ENCODE data around the gene TBC1D30. TPM values are rescaled to one million over a fixed set of nuclear protein-coding genes. Genes with fewer than 3 reads are reported as not detected.

Gene TBC1D30
- total RNA-seq, 3 donors from 2014 or later: 0.24 to 0.81 (median 0.47) TPM

DNA sequence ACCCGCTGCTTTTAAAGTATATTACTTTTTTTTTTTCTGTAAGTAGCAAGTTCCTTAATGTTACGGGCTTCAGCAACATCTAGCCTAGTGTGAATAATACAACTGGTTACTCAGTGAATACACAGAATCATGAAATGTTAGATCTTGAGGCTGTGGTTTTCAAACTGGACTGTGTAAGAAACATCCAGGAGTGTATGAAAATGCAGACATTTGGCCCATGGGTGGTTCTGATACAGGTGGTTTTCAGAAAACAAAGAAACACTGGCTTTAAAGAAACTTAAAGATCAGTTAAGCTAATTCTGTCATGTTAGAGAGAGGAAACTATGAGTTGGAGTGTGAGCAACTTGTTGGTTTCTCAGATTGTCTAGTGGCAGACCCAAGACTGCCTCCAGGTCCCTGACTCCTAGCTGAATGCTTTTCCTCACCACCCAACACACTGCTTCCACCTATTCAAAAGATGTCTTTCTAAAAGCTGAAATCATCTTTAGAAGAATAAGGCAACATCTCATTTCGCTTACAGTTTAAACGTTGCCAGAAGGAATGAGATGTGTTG, 36.1 kb downstream of the TBC1D30 start:
- ATAC-seq: no peak

DNA sequence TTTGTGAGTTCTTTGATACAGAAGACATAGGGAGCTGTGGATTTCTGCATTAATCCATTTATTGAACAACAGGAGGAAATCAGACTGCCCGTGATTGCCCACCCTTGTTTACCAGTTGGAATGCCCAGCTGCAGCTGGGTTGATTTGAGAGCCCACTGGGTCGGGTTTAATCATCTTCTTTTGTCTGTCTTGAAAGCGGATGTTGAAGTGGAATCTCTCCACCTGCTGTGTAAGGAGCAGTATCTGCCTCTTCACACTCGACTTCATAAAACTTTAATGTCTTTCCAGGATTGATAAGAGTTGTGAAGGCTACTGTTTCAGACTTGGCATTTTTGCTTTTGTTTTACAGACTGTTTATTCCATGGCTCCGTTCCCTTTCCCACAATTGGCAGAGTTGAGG, 39.9 kb downstream of the TBC1D30 start:
- ATAC-seq (no peak), DNase-seq (no peak)
- Mint-ChIP-seq H3K4me1 (ENCODE audit: low read depth) (no peaks in the 10 kb centered on the region), H3K9me3 (no peaks in the 10 kb centered on the region), H3K27me3 (ENCODE audit: low read depth) (no peaks in the 10 kb centered on the region), H3K36me3 (ENCODE audit: insufficient read depth) (no peaks in the 10 kb centered on the region), H3K4me3 (no peak overlapping the region)

More for the DNA sequence above, 36.1 kb downstream of the TBC1D30 start:
- no peaks in the 10 kb centered on the region for H3K36me3 Mint-ChIP-seq (ENCODE audit: insufficient read depth)
- no peaks in the 10 kb centered on the region for H3K9me3 Mint-ChIP-seq
- no peaks in the 10 kb centered on the region for H3K4me1 Mint-ChIP-seq (ENCODE audit: low read depth)
- peaks cover 12% of the 10 kb centered on the region for H3K27me3 Mint-ChIP-seq (ENCODE audit: low read depth)
- no peak overlapping the region for H3K4me3 Mint-ChIP-seq
- no peak for DNase-seq

DNA sequence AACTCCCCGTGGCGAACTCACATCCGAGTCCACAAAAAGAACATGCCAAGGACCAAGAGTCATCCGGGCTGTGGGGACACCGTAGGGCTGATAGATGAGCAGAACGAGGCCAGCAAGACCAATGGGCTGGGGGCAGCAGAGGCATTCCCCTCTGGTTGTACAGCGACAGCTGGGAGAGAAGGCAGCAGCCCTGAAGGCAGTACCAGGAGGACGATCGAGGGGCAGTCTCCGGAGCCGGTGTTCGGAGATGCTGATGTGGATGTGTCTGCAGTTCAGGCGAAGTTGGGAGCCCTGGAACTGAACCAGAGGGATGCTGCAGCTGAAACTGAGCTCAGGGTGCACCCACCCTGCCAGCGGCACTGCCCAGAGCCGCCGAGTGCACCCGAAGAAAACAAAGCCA, 50.7 kb downstream of the TBC1D30 start:
- no peaks in the 10 kb centered on the region for H3K9me3 Mint-ChIP-seq
- ATAC-seq (no peak), DNase-seq (no peak)
- no peaks in the 10 kb centered on the region for H3K27me3 Mint-ChIP-seq (ENCODE audit: low read depth)
- peaks cover 5% of the 10 kb centered on the region for H3K4me1 Mint-ChIP-seq (ENCODE audit: low read depth)
- no peaks in the 10 kb centered on the region for H3K36me3 Mint-ChIP-seq (ENCODE audit: insufficient read depth)
- no peak overlapping the region for H3K4me3 Mint-ChIP-seq

DNA sequence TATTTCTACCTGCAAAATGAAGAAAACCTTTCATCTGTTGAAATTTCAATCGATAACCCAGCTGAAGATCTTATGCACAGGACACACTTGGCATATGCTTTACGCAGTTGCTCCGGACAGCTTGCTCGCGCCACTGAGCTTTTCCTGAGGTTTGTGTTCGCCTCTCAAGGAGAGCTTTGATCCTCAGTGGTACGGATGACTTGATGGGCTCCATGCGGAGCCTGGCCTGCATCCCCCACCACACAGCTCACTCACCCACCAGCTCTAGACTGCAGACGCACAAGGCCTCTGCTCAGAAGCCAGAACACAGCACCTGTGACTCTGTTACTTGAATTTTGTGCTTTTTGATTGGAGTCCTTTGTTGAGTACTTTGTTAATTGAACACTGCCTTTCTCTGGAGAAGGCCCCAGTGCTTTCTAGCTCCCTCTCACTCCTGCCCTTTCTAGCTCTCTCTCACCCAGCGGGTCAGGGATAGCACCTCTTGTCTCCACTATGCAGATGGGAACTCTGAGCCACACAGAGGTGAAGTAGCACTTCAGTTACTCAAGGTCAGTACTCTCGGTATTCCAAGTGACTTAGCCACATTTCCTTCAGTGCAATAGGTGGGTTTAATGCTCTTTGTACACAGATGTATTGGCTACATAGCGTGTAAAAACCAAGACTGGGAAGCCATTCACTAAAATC, 52.1 kb downstream of the TBC1D30 start:
- H3K9me3 Mint-ChIP-seq: no peaks in the 10 kb centered on the region
- H3K36me3 Mint-ChIP-seq (ENCODE audit: insufficient read depth): no peaks in the 10 kb centered on the region
- ATAC-seq: no peak
- no peak overlapping the region for H3K4me3 Mint-ChIP-seq
- no peak for DNase-seq
- H3K27me3 Mint-ChIP-seq (ENCODE audit: low read depth): no peaks in the 10 kb centered on the region
- H3K4me1 Mint-ChIP-seq (ENCODE audit: low read depth): peaks cover 5% of the 10 kb centered on the region

DNA sequence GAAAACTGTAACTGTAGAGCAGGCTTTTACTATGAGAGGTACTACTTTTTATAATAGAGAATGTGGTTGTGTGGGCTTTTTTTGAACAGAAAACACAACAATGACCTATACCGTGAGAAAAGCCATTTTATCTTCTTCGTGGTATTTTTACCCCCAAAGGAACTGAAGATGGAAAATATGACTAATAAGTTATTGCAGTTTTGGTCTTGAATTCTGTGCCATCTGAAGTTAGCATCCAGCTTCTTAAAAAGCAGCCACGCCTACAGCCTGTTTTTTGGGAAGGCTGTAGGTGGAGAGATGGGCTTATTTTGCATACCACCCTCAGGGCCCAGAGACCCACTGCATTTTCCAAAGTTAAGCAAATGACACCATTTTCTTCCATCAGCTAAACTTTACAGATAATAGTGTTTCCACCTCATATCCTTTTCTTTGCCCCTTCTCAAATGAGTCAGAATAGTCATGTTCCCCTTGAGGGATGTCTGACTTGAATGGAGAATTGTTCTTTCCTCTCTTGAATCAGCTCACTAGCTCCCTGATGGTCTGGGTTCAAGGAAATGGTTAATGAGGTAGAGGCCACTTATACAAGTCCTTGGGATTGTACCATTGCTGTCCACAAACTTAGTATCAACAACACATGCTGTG, 53.0 kb downstream of the TBC1D30 start:
- Mint-ChIP-seq H3K4me1 (ENCODE audit: low read depth) (peaks cover 5% of the 10 kb centered on the region), H3K9me3 (no peaks in the 10 kb centered on the region), H3K27me3 (ENCODE audit: low read depth) (no peaks in the 10 kb centered on the region), H3K4me3 (no peak overlapping the region), H3K36me3 (ENCODE audit: insufficient read depth) (no peaks in the 10 kb centered on the region)
- peak; percentile 61 to 62 for ATAC-seq
- DNase-seq: no peak

DNA sequence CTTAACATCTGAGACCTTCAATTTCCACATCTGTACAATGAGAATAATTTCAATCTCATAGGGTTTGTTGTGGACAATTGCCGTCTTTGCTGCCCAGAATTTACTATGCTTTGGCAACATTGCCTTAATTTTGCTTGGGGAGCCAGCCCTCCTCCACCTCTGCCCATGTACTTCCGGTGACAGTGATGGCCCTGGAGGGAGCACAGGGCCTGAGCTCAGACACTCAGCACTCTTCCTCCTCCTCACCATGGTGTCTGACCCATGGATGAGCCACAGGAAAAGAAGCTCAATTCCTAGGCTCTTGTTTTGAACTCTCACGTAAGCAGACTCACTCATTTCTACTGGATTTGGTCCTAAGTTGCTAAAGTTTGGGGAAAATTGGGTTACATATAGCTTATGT, 58.2 kb downstream of the TBC1D30 start:
- ATAC-seq (no peak), DNase-seq (no peak)
- no peaks in the 10 kb centered on the region for H3K9me3 Mint-ChIP-seq
- no peaks in the 10 kb centered on the region for H3K36me3 Mint-ChIP-seq (ENCODE audit: insufficient read depth)
- peaks cover 4% of the 10 kb centered on the region for H3K4me1 Mint-ChIP-seq (ENCODE audit: low read depth)
- no peak overlapping the region for H3K4me3 Mint-ChIP-seq
- H3K27me3 Mint-ChIP-seq (ENCODE audit: low read depth): peaks cover 4% of the 10 kb centered on the region

DNA sequence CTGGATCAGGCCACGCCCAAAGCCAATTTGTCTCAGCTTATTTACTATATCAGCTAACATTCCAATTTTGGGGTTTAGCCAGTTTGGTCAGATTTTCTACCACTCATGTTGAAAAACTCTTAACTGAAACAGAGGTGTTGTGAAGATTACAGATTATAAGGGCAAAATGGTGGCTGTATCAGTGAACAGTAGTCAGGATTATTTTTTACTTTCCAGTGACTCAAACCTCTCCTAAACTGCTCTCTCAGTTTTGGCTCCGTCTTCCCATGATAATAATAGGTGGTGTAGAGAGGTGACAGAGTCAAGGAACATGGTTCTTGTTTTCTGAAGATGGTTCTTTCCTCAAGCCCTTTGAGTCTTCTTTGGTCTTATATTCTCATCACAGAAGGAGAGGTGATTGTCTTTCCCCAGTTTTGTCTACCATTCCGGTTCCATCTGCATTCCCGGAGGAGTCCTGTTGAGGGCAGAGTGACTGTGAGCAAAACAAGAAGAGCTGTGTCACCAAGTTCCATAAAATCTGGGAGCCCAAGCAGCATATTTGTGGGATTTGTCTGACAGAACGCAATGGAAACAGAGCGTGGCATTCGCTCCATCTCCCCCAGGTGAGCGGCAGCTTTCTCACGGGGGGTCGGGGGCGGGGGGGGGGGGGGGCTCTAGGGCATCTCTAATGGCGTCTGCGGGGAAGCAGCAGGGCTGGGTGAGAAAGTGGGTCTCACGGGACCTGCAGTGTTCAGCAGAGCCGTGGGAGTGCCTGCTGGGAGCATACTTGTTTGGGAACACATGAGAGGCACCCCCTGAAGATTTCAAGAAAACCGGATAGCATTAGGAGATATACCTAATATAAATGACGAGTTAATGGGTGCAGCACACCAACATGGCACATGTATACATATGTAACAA, 59.1 kb downstream of the TBC1D30 start:
- no peak for DNase-seq
- Mint-ChIP-seq H3K9me3 (no peaks in the 10 kb centered on the region), H3K4me3 (no peak overlapping the region), H3K27me3 (ENCODE audit: low read depth) (peaks cover 4% of the 10 kb centered on the region), H3K36me3 (ENCODE audit: insufficient read depth) (no peaks in the 10 kb centered on the region), H3K4me1 (ENCODE audit: low read depth) (peaks cover 2% of the 10 kb centered on the region)
- ATAC-seq: peak; percentile 32 to 46

DNA sequence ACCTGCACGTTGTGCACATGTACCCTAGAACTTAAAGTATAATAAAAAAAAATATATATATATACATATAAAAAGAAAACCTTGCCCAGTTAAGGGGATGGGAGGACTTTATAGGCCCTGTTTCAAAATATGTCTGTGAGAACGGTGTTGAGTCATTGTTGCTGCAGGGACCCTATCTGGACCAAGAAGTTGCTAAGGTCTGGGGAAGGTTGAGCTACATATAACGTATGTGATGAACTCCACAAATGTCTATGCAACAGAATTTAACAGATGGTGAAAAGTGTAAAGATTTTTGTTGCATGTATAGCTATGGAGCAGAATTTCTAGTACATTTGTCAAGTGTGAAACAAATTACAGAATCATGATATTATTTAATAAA, 59.7 kb downstream of the TBC1D30 start:
- no peak for DNase-seq
- Mint-ChIP-seq H3K4me3 (no peak overlapping the region), H3K4me1 (ENCODE audit: low read depth) (peaks cover 2% of the 10 kb centered on the region), H3K9me3 (no peaks in the 10 kb centered on the region), H3K27me3 (ENCODE audit: low read depth) (peaks cover 4% of the 10 kb centered on the region), H3K36me3 (ENCODE audit: insufficient read depth) (no peaks in the 10 kb centered on the region)
- no peak for ATAC-seq

DNA sequence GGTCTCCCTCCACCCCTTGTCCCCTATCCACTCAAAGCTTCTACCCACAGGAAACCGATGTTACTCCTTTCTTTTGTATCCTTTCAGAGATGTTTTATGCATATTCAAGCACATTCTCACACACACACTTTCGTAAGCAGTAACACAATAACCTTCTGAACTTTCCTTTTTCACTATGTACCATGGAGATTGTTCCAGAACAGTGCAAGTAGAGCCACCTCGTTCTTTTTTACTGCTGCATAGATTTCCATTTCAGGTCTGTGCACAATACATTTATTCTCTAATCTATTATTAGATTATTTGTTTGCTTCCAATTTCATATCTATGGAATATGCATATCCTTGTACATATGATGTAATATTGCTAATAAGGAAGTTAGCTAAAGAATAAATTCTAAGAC, 60.3 kb downstream of the TBC1D30 start:
- no peaks in the 10 kb centered on the region for H3K36me3 Mint-ChIP-seq (ENCODE audit: insufficient read depth)
- peaks cover 2% of the 10 kb centered on the region for H3K4me1 Mint-ChIP-seq (ENCODE audit: low read depth)
- no peaks in the 10 kb centered on the region for H3K9me3 Mint-ChIP-seq
- no peak for DNase-seq
- ATAC-seq: no peak
- H3K27me3 Mint-ChIP-seq (ENCODE audit: low read depth): peaks cover 7% of the 10 kb centered on the region
- no peak overlapping the region for H3K4me3 Mint-ChIP-seq

DNA sequence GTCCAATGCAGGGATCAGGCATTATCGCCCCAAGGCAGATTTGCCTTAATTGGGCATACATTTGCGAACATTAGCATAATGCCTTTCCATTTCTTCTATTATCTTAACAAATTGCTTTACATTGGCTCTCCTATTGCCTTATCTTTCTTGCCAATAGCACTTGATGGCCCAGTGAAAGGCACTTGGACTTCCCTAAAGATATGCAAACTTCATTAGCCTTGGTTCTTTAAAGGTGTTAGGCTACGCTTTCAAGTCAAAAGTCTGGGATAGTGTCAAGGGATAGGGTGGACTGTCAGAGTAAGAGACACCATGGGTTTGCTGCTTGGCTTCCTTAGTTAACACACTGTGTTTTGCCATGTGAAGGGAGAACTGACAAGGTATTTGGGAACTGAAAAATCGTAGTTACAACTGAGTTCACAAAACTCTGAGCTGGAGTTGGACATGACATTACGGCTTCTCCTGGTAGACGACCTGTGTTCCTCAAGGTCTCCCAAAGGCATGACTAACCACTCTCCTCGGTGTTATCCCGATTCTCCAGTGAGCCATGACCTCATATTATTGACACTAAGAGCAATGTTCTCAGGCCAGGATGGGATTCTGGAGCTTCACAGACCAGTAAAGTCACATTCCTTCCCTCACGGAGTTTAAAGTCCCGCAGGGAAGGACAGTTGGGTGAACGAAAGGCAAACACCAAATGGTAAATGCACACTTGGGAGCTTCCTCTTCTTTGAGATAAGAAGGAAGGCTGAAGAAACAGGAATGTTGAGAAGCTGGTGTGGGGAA, 65.2 kb downstream of the TBC1D30 start:
- no peaks in the 10 kb centered on the region for H3K9me3 Mint-ChIP-seq
- ATAC-seq (no peak), DNase-seq (no peak)
- H3K36me3 Mint-ChIP-seq (ENCODE audit: insufficient read depth): no peaks in the 10 kb centered on the region
- H3K27me3 Mint-ChIP-seq (ENCODE audit: low read depth): peaks cover 20% of the 10 kb centered on the region
- no peaks in the 10 kb centered on the region for H3K4me1 Mint-ChIP-seq (ENCODE audit: low read depth)
- no peak overlapping the region for H3K4me3 Mint-ChIP-seq

DNA sequence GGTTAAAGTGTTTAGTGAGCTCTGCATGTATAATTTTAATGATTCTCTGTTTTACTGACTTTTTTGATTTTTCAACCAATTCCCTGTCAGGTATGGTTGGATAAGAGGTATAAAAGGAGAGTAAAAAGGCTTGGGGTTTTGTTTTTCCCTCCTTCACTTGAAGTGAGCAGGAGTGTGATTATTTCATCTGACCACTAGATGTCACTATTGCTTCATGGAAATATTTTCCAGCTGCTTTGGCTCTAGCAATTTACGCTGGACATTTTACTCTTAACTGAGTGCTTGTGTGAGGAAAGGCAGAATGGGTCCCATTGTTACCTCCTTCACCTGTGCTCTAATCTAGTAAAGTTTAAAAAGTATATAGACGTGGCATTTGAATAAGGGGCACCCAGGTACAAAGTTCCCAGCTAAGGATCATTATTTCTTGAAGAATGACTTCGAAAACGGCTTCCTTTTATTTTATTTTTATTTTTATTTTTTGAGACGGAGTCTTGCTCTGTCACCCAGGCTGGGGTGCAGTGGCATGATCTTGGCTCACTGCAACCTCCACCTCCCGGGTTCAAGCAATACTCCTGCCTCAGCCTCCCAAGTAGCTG, 66.5 kb downstream of the TBC1D30 start:
- Mint-ChIP-seq H3K27me3 (ENCODE audit: low read depth) (peaks cover 18% of the 10 kb centered on the region), H3K4me3 (no peak overlapping the region), H3K9me3 (no peaks in the 10 kb centered on the region), H3K4me1 (ENCODE audit: low read depth) (no peaks in the 10 kb centered on the region), H3K36me3 (ENCODE audit: insufficient read depth) (no peaks in the 10 kb centered on the region)
- peak in 1 of 2 donors; percentile 50 for ATAC-seq
- DNase-seq: no peak

DNA sequence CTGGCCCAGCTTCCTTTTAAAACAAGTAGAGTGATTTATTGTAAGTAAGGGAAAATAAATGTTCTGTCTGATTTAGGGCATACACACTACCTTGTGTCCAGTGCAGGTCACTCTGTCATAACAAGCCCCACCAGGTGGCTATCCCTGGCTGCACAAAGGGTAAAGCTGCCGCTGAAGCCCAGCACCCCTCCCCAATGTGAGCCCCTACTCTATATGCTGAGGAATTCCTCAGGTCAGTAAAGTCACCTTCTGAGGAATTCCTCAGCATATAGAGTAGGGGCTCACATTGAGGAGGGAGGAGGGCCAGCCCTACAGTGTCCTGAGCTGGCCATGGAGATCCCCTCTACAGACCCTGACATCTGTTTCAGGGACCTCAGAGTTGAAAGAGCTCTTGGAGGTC, 67.2 kb downstream of the TBC1D30 start:
- DNase-seq (no peak), ATAC-seq (no peak)
- Mint-ChIP-seq H3K36me3 (ENCODE audit: insufficient read depth) (no peaks in the 10 kb centered on the region), H3K9me3 (no peaks in the 10 kb centered on the region), H3K4me3 (no peak overlapping the region), H3K4me1 (ENCODE audit: low read depth) (no peaks in the 10 kb centered on the region), H3K27me3 (ENCODE audit: low read depth) (peaks cover 18% of the 10 kb centered on the region)

DNA sequence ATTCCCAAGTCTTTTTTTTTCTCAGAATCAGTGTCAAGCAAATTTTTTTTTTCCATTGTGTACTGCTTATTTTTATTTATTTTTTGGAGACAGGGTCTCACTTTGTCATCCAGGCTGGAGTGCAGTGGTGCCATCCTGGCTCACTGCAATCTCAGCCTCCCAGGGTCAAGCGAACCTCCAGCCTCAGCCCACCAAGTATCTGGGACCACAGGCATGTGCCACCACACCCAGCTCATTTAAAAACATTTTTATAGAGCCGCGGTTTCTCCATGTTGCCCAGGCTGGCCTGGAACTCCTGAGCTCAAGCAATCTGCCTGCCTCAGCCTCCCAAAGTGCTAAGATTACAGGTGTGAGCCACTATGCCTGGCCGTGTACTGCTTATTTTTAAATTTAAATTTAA, 68.1 kb downstream of the TBC1D30 start:
- no peak for ATAC-seq
- H3K9me3 Mint-ChIP-seq: no peaks in the 10 kb centered on the region

More for the DNA sequence above, 68.1 kb downstream of the TBC1D30 start:
- H3K36me3 Mint-ChIP-seq (ENCODE audit: insufficient read depth): no peaks in the 10 kb centered on the region
- H3K4me3 Mint-ChIP-seq: no peak overlapping the region
- H3K4me1 Mint-ChIP-seq (ENCODE audit: low read depth): no peaks in the 10 kb centered on the region
- no peak for DNase-seq
- H3K27me3 Mint-ChIP-seq (ENCODE audit: low read depth): peaks cover 18% of the 10 kb centered on the region
